Choroid plexus epithelial cell (primary cell): ENCODE data around the gene FLNC.

Experiments
- DNase-seq: peaks from one replicate; pipeline ENCODE4 v3.0.0-alpha.2; 2010; ENCODE audit warnings: low read depth
- H3K4me3 ChIP-seq: 2 replicates; pipeline ENCODE4 v1.5.1; 2011; ENCODE audit warnings: low read depth, mild to moderate bottlenecking, control low read depth, low read length, moderate library complexity
- TF ChIP-seq, protein P1 (sequence below): conservative IDR thresholded peaks from 2 replicates; pipeline ENCODE4 v1.5.1; 2011; ENCODE audit warnings: low read depth, mild to moderate bottlenecking, control low read depth, inconsistent platforms, low read length, moderate library complexity

The FLNC gene

DNA sequence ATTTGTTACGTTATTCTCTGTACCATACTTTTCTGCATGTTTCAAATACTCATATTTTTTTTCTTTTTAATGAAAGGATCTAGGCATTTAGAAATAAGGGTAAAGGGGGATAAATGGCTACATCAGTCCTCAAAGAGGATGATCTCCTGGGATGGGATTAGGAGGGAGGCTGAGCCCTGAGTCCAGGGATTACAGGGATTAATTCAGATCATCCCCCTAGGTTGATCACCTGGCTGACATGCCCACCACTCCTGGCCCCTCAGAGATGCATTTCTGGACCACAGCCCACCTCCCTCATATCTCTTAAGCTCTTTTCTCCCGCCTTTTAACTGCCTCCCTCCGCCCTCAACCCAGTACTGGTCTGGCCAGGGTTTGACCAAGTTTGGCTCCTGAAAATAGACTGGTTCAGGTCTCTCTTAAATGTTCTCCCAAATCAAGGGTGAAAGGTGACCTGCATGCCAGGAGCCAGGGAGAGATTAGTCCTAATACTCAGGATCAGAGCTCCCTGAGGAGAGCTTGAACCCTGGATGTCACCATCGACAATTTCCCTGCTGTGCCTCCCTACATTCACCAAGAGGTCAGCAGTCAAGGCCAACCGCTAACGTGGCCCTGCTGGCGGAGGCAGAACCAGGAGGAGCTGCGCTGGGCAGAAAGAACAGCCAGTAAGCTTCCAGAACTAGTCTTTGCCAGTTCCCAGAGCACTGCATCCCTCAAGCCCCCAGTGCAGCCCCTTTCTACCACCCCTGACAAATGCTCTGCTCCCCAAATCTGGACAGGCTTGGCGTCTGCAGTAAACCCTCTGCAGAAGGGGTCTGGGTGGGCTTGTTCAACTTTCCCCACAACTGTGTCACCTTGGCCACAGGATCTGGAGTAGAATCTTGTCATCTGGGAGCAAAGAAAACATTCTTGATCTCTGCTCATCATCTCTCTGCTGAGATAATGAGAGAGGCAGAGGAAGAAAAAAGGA lies 41.5 kb upstream of the FLNC start:
- DNase-seq = no peak
- no peak overlapping the region for H3K4me3 ChIP-seq
- TF ChIP-seq, protein P1, sequence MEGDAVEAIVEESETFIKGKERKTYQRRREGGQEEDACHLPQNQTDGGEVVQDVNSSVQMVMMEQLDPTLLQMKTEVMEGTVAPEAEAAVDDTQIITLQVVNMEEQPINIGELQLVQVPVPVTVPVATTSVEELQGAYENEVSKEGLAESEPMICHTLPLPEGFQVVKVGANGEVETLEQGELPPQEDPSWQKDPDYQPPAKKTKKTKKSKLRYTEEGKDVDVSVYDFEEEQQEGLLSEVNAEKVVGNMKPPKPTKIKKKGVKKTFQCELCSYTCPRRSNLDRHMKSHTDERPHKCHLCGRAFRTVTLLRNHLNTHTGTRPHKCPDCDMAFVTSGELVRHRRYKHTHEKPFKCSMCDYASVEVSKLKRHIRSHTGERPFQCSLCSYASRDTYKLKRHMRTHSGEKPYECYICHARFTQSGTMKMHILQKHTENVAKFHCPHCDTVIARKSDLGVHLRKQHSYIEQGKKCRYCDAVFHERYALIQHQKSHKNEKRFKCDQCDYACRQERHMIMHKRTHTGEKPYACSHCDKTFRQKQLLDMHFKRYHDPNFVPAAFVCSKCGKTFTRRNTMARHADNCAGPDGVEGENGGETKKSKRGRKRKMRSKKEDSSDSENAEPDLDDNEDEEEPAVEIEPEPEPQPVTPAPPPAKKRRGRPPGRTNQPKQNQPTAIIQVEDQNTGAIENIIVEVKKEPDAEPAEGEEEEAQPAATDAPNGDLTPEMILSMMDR = no peak

DNA sequence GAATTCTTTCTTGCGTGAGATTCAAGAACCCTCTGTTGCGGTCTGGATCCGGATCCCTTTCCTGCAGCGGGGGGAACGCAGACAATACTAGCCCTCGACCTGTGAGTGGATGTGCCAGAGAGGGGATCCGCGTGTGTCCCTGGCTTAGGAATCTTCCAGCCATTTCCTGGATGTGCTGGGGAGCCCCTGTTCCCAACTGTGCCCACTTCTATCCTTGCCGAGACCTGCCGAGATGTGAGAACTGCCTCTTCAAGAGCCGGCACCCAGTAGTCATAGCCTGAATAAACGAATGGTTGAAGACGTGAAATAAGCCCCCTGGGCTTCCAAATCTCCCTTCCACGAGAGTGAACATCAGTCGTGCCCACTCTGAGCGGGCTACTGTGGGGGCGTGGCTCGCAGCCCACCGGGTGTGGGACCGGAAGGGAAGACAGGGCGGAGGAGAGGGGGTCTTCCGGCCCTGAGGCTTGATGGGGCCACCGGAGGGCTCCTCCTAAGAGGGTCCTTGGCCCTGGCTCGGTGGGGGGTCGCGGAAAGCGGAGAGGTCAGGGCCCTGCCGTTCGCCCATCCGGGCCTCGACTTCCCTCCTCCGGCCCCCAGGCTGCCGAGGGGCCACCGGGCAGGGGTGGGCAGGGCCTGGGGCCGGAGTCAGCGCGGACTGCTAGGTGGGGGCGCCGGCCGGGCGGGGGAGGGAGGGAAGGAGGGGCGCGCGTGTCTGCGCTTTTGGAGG lies 39.7 kb upstream of the FLNC start:
- no peak for DNase-seq
- TF ChIP-seq, protein P1 = no peak

DNA sequence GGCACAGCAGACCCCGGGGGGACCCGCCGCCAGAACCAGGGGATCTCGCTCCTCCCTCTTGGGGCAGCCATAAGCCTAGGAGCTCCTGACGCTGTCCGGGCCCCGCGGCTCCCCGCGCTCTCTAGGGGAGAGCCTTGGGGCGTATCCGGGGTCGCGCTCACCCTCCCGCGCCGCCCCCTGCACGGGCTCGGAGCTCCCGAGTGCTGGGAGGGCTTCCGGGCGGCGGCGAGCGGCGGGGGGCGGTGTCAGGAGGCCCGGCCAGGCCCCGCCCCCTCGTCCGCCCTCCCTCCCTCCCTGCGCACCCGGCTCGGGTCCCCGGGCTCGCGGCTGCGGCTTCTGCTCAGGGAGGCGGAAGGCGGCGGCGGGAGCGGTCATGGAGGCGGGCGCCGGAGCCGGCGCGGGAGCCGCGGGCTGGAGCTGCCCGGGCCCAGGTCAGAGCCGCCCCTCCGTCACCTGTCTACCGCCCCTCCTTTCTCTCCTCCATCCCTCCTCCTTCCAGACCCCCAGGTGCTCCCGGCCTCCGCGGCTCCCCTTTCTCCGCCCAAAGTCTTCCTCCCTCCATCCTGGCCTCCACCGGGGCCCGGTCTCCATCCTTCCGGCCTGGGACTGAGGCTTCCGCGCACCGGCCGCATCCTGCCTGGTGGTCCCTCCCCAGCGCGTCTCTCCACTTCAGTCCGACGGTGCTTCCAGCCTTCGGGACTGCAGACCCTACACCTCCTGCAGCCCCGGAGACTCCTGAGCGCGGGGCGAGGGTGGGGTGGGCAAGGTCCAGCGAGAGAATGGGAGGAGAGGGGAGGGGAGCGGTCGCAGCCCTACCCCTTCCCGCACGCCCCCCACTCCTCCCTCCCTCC lies 38.9 kb upstream of the FLNC start, which contains the start of gene CCDC136:
Gene CCDC136 (plus strand): TSS at position 848 of the 851 bp plus-strand sequence. CDS start 444 bp downstream, outside the sequence.
- peak; percentile 38 for DNase-seq
- peak within 1 kb of the TSS; percentile 69 for H3K4me3 ChIP-seq
- TF ChIP-seq, protein P1 = no peak

More for the DNA sequence above, 39.7 kb upstream of the FLNC start:
- peak overlapping the region; percentile 69 for H3K4me3 ChIP-seq

DNA sequence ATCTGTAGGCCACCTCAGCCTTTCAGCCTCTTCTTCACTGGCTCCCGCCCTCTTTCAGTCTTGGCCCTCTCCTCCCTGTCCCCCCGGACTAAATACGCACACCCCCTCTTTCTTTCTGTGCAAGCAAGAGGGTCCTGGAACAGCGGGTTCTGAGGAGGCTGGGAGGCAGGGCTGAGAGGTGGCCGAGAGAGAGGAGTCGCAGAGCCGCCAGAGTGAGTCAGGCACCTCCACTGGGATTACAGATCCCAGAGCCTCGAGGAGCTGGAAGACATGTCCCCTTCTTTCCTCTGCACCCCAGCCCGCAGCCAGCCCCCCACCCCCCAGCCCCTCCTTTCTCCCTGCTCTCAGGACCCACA lies 38.3 kb upstream of the FLNC start:
- no peak for DNase-seq
- TF ChIP-seq, protein P1 = no peak
- peak overlapping the region; percentile 69 for H3K4me3 ChIP-seq

DNA sequence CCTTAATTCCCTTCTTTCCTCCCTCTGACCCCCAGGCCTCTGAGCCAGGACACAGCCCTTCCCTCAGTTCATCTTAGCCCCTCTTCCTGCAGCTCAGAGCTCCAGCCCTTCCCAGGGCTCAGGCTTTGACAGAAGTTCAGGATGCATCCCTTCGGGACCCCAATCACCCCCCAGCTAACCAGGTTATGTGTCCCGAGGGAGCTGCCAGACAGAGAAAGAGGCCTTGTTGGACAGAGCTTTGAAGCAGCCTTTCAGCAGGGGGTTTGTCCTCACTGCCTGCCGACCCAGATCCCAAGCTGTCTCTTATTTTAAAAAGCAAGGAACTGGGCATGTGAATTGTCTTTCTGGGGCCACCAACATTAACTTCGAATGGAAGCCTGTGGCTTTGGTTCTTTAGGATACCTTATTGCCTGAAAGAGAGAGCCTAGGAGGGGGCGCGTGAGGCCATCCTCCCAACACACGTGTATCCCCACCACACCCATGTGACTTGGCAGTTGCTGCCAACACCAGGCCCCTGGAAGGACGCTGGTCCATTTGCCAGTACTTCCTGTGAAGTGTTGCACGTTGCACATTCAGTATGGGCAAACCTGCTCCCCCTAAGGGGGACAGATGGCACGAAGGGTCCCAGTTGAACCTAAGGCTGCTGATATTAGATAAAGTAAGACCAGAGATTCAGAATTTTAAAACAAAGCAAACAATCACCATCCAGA lies 37.6 kb upstream of the FLNC start:
- DNase-seq = no peak
- TF ChIP-seq, protein P1 = no peak
- H3K4me3 ChIP-seq = no peak overlapping the region

DNA sequence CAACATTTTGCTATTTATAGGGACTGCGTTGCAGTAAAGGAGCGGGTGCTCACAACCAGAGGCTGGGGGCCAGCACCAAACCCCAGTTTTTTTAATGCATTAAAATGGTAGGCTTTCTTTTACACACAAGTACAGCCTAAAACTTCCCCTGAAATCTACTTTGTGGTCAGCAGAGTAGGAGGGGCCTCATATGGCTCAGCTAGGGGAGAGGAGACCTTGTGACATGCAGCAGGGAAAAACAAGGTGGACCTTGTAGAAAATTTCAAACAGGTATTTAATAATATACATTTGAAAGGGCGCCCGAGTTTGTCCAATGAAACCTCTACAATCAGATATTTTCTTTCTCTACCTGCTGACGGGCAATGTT lies 37.0 kb upstream of the FLNC start:
- TF ChIP-seq, protein P1 = no peak
- no peak overlapping the region for H3K4me3 ChIP-seq
- no peak for DNase-seq
